ENCODE results near the gene ISX.

The ISX gene

GRCh38 chr22:35054064-35054463, 11.9 kb upstream of the ISX start:
- Histone ChIP-seq H3K36me3 (ENCODE audit: control insufficient read depth, low read depth, low read length) (no peaks in the 10 kb centered on the region), H3K9me3 (ENCODE audit: control insufficient read depth, low read depth, low read length) (no peaks in the 10 kb centered on the region), H3K4me1 (ENCODE audit: control insufficient read depth, low read depth, low read length) (no peaks in the 10 kb centered on the region), H3K27ac (ENCODE audit: low read length) (no peak overlapping the region), H3K27me3 (ENCODE audit: control insufficient read depth, insufficient read depth, low read length) (no peaks in the 10 kb centered on the region), H3K4me3 (ENCODE audit: low read length) (no peak overlapping the region), H3K9ac (ENCODE audit: low read length) (no peak overlapping the region)

- Histone ChIP-seq H3K4me1 (ENCODE audit: control insufficient read depth, low read depth, low read length) (no peaks in the 10 kb centered on the region), H3K9me3 (ENCODE audit: control insufficient read depth, low read depth, low read length) (no peaks in the 10 kb centered on the region), H3K27me3 (ENCODE audit: control insufficient read depth, insufficient read depth, low read length) (no peaks in the 10 kb centered on the region), H3K27ac (ENCODE audit: low read length) (no peak overlapping the region), H3K36me3 (ENCODE audit: control insufficient read depth, low read depth, low read length) (no peaks in the 10 kb centered on the region), H3K9ac (ENCODE audit: low read length) (no peak overlapping the region), H3K4me3 (ENCODE audit: low read length) (no peak overlapping the region)
Observed at GRCh38 chr22:35056486-35056885, 9.5 kb upstream of the ISX start.

- Histone ChIP-seq H3K36me3 (ENCODE audit: control insufficient read depth, low read depth, low read length) (no peaks in the 10 kb centered on the region), H3K9ac (ENCODE audit: low read length) (no peak overlapping the region), H3K27me3 (ENCODE audit: control insufficient read depth, insufficient read depth, low read length) (no peaks in the 10 kb centered on the region), H3K27ac (ENCODE audit: low read length) (no peak overlapping the region), H3K4me3 (ENCODE audit: low read length) (no peak overlapping the region), H3K9me3 (ENCODE audit: control insufficient read depth, low read depth, low read length) (no peaks in the 10 kb centered on the region), H3K4me1 (ENCODE audit: control insufficient read depth, low read depth, low read length) (no peaks in the 10 kb centered on the region)
Observed at GRCh38 chr22:35057155-35057554, 8.8 kb upstream of the ISX start.

GRCh38 chr22:35059632-35060031, 6.3 kb upstream of the ISX start:
- Histone ChIP-seq H3K9ac (ENCODE audit: low read length) (no peak overlapping the region), H3K27ac (ENCODE audit: low read length) (no peak overlapping the region), H3K9me3 (ENCODE audit: control insufficient read depth, low read depth, low read length) (no peaks in the 10 kb centered on the region), H3K4me1 (ENCODE audit: control insufficient read depth, low read depth, low read length) (no peaks in the 10 kb centered on the region), H3K4me3 (ENCODE audit: low read length) (no peak overlapping the region), H3K36me3 (ENCODE audit: control insufficient read depth, low read depth, low read length) (no peaks in the 10 kb centered on the region), H3K27me3 (ENCODE audit: control insufficient read depth, insufficient read depth, low read length) (no peaks in the 10 kb centered on the region)

GRCh38 chr22:35064664-35065063, 1.3 kb upstream of the ISX start:
- H3K9ac ChIP-seq (ENCODE audit: low read length): no peak overlapping the region
- no peak overlapping the region for H3K4me3 ChIP-seq (ENCODE audit: low read length)
- H3K9me3 ChIP-seq (ENCODE audit: control insufficient read depth, low read depth, low read length): no peaks in the 10 kb centered on the region
- H3K4me1 ChIP-seq (ENCODE audit: control insufficient read depth, low read depth, low read length): no peaks in the 10 kb centered on the region
- H3K36me3 ChIP-seq (ENCODE audit: control insufficient read depth, low read depth, low read length): no peaks in the 10 kb centered on the region
- no peaks in the 10 kb centered on the region for H3K27me3 ChIP-seq (ENCODE audit: control insufficient read depth, insufficient read depth, low read length)
- no peak overlapping the region for H3K27ac ChIP-seq (ENCODE audit: low read length)

- Histone ChIP-seq H3K4me1 (ENCODE audit: control insufficient read depth, low read depth, low read length) (no peaks in the 10 kb centered on the region), H3K27ac (ENCODE audit: low read length) (no peak overlapping the region), H3K27me3 (ENCODE audit: control insufficient read depth, insufficient read depth, low read length) (no peaks in the 10 kb centered on the region), H3K9ac (ENCODE audit: low read length) (no peak overlapping the region), H3K36me3 (ENCODE audit: control insufficient read depth, low read depth, low read length) (no peaks in the 10 kb centered on the region), H3K9me3 (ENCODE audit: control insufficient read depth, low read depth, low read length) (no peaks in the 10 kb centered on the region), H3K4me3 (ENCODE audit: low read length) (no peak overlapping the region)
Observed at GRCh38 chr22:35065183-35065582, 775 bp upstream of the ISX start.

- Histone ChIP-seq H3K4me3 (ENCODE audit: low read length) (no peak overlapping the region), H3K27ac (ENCODE audit: low read length) (no peak overlapping the region), H3K36me3 (ENCODE audit: control insufficient read depth, low read depth, low read length) (no peaks in the 10 kb centered on the region), H3K9ac (ENCODE audit: low read length) (no peak overlapping the region), H3K4me1 (ENCODE audit: control insufficient read depth, low read depth, low read length) (no peaks in the 10 kb centered on the region), H3K9me3 (ENCODE audit: control insufficient read depth, low read depth, low read length) (no peaks in the 10 kb centered on the region), H3K27me3 (ENCODE audit: control insufficient read depth, insufficient read depth, low read length) (no peaks in the 10 kb centered on the region)
Observed at GRCh38 chr22:35066768-35067167, 810 bp downstream of the ISX start.

- Histone ChIP-seq H3K4me3 (ENCODE audit: low read length) (no peak overlapping the region), H3K9ac (ENCODE audit: low read length) (no peak overlapping the region), H3K27me3 (ENCODE audit: control insufficient read depth, insufficient read depth, low read length) (no peaks in the 10 kb centered on the region), H3K36me3 (ENCODE audit: control insufficient read depth, low read depth, low read length) (no peaks in the 10 kb centered on the region), H3K27ac (ENCODE audit: low read length) (no peak overlapping the region), H3K9me3 (ENCODE audit: control insufficient read depth, low read depth, low read length) (no peaks in the 10 kb centered on the region), H3K4me1 (ENCODE audit: control insufficient read depth, low read depth, low read length) (no peaks in the 10 kb centered on the region)
Observed at GRCh38 chr22:35069541-35069940, 3.6 kb downstream of the ISX start.

GRCh38 chr22:35070451-35071093, 4.6 kb downstream of the ISX start:
- Histone ChIP-seq H3K27ac (ENCODE audit: low read length) (no peak overlapping the region), H3K36me3 (ENCODE audit: control insufficient read depth, low read depth, low read length) (no peaks in the 10 kb centered on the region), H3K9me3 (ENCODE audit: control insufficient read depth, low read depth, low read length) (no peaks in the 10 kb centered on the region), H3K4me3 (ENCODE audit: low read length) (no peak overlapping the region), H3K9ac (ENCODE audit: low read length) (no peak overlapping the region), H3K27me3 (ENCODE audit: control insufficient read depth, insufficient read depth, low read length) (no peaks in the 10 kb centered on the region), H3K4me1 (ENCODE audit: control insufficient read depth, low read depth, low read length) (no peaks in the 10 kb centered on the region)

- Histone ChIP-seq H3K36me3 (ENCODE audit: control insufficient read depth, low read depth, low read length) (no peaks in the 10 kb centered on the region), H3K4me3 (ENCODE audit: low read length) (no peak overlapping the region), H3K9ac (ENCODE audit: low read length) (no peak overlapping the region), H3K9me3 (ENCODE audit: control insufficient read depth, low read depth, low read length) (no peaks in the 10 kb centered on the region), H3K27ac (ENCODE audit: low read length) (no peak overlapping the region), H3K27me3 (ENCODE audit: control insufficient read depth, insufficient read depth, low read length) (no peaks in the 10 kb centered on the region), H3K4me1 (ENCODE audit: control insufficient read depth, low read depth, low read length) (no peaks in the 10 kb centered on the region)
Observed at GRCh38 chr22:35071784-35072183, 5.8 kb downstream of the ISX start.

- no peaks in the 10 kb centered on the region for H3K4me1 ChIP-seq (ENCODE audit: control insufficient read depth, low read depth, low read length)
- H3K4me3 ChIP-seq (ENCODE audit: low read length): no peak overlapping the region
- H3K9ac ChIP-seq (ENCODE audit: low read length): no peak overlapping the region
- H3K9me3 ChIP-seq (ENCODE audit: control insufficient read depth, low read depth, low read length): no peaks in the 10 kb centered on the region
- H3K27me3 ChIP-seq (ENCODE audit: control insufficient read depth, insufficient read depth, low read length): no peaks in the 10 kb centered on the region
- no peak overlapping the region for H3K27ac ChIP-seq (ENCODE audit: low read length)
- no peaks in the 10 kb centered on the region for H3K36me3 ChIP-seq (ENCODE audit: control insufficient read depth, low read depth, low read length)
Observed at GRCh38 chr22:35072925-35073324, 7.0 kb downstream of the ISX start.

- no peak overlapping the region for H3K4me3 ChIP-seq (ENCODE audit: low read length)
- H3K9me3 ChIP-seq (ENCODE audit: control insufficient read depth, low read depth, low read length): no peaks in the 10 kb centered on the region
- H3K27me3 ChIP-seq (ENCODE audit: control insufficient read depth, insufficient read depth, low read length): no peaks in the 10 kb centered on the region
- no peaks in the 10 kb centered on the region for H3K36me3 ChIP-seq (ENCODE audit: control insufficient read depth, low read depth, low read length)
- H3K4me1 ChIP-seq (ENCODE audit: control insufficient read depth, low read depth, low read length): no peaks in the 10 kb centered on the region
- no peak overlapping the region for H3K9ac ChIP-seq (ENCODE audit: low read length)
- H3K27ac ChIP-seq (ENCODE audit: low read length): no peak overlapping the region
Observed at GRCh38 chr22:35074583-35074982, 8.6 kb downstream of the ISX start.

Measured in iPS-18a (cell line).